Measurements from ENCODE around the gene XG.
"Not testable (repeated sequence)": the region's sequence is repeated elsewhere in the genome, so short reads cannot be mapped to it uniquely, and the experiment has no call there.

XG gene

GRCh38 chrX:2751874-2752300 is at the start of gene XG:
TSS of gene XG (plus strand) at chrX:2752040. CDS start at chrX:2752275, 235 bp downstream.
- DNase-seq (ENCODE audit: low read depth in 2 of 3, low spot score in 1 of 3), result not testable (repeated sequence)

GRCh38 chrX:2703991-2704369 is 47.9 kb upstream of the XG start:
- no peak for DNase-seq (ENCODE audit: low read depth in 2 of 3, low spot score in 1 of 3)

GRCh38 chrX:2705046-2705832 is 46.6 kb upstream of the XG start:
- DNase-seq (ENCODE audit: low read depth in 2 of 3, low spot score in 1 of 3), result no peak

GRCh38 chrX:2707334-2707760 is 44.5 kb upstream of the XG start:
- peak; percentile 54 to 63 (median 57) for DNase-seq (ENCODE audit: low read depth in 2 of 3, low spot score in 1 of 3)

GRCh38 chrX:2708021-2708420 is 43.8 kb upstream of the XG start:
- DNase-seq (ENCODE audit: low read depth in 2 of 3, low spot score in 1 of 3), result no peak

- DNase-seq (ENCODE audit: low read depth in 2 of 3, low spot score in 1 of 3), result no peak
These were observed 43.1 kb upstream of the XG start for GRCh38 chrX:2708592-2709188.

- DNase-seq (ENCODE audit: low read depth in 2 of 3, low spot score in 1 of 3), result no peak
These were observed 42.3 kb upstream of the XG start for GRCh38 chrX:2709556-2709955.

- peak in 1 of 3 donors; percentile 59 for DNase-seq (ENCODE audit: low read depth in 2 of 3, low spot score in 1 of 3)
These were observed 41.6 kb upstream of the XG start for GRCh38 chrX:2710041-2710840.

- no peak for DNase-seq (ENCODE audit: low read depth in 2 of 3, low spot score in 1 of 3)
These were observed 40.4 kb upstream of the XG start for GRCh38 chrX:2711441-2711840.

GRCh38 chrX:2712428-2712827 is 39.4 kb upstream of the XG start:
- no peak for DNase-seq (ENCODE audit: low read depth in 2 of 3, low spot score in 1 of 3)

- no peak for DNase-seq (ENCODE audit: low read depth in 2 of 3, low spot score in 1 of 3)
These were observed 38.7 kb upstream of the XG start for GRCh38 chrX:2712890-2713840.

- DNase-seq (ENCODE audit: low read depth in 2 of 3, low spot score in 1 of 3), result no peak
These were observed 37.3 kb upstream of the XG start for GRCh38 chrX:2714551-2714950.

- no peak for DNase-seq (ENCODE audit: low read depth in 2 of 3, low spot score in 1 of 3)
These were observed 36.7 kb upstream of the XG start for GRCh38 chrX:2715066-2715600.

- DNase-seq (ENCODE audit: low read depth in 2 of 3, low spot score in 1 of 3), result no peak
These were observed 34.5 kb upstream of the XG start for GRCh38 chrX:2717312-2717711.

GRCh38 chrX:2718821-2719220 is 33.0 kb upstream of the XG start:
- DNase-seq (ENCODE audit: low read depth in 2 of 3, low spot score in 1 of 3), result no peak

GRCh38 chrX:2719774-2720447 is 31.9 kb upstream of the XG start:
- DNase-seq (ENCODE audit: low read depth in 2 of 3, low spot score in 1 of 3), result no peak

GRCh38 chrX:2723286-2723879 is 28.5 kb upstream of the XG start:
- no peak for DNase-seq (ENCODE audit: low read depth in 2 of 3, low spot score in 1 of 3)

GRCh38 chrX:2727264-2727663 is 24.6 kb upstream of the XG start:
- DNase-seq (ENCODE audit: low read depth in 2 of 3, low spot score in 1 of 3), result not testable (repeated sequence)

GRCh38 chrX:2732076-2732475 is 19.8 kb upstream of the XG start:
- no peak for DNase-seq (ENCODE audit: low read depth in 2 of 3, low spot score in 1 of 3)

- DNase-seq (ENCODE audit: low read depth in 2 of 3, low spot score in 1 of 3), result no peak
These were observed 19.2 kb upstream of the XG start for GRCh38 chrX:2732649-2733048.

Measured in stimulated activated CD4-positive, alpha-beta T cell treated with anti-CD3 and anti-CD28 coated beads, Interleukin-12 subunit alpha, Interleukin-12 subunit beta, amount 100 ng/mL, for 48 hours (primary cell).